KBM-7 (cell line): ENCODE measurements around the gene CRX.
"Not testable (repeated sequence)": the region's sequence is repeated elsewhere in the genome, so short reads cannot be mapped to it uniquely, and the experiment has no call there.

ENCODE experiments used
- DNase-seq: peaks from one replicate; pipeline ENCODE4 v3.0.0-alpha.2; 2015
- in situ Hi-C: fragments of 300-500 bp; cut with MboI; formaldehyde crosslinking; loops from 2 replicates; pipeline ENCODE4 v1.14.3; 2020; ENCODE audit warnings: low sequenced_read_pairs, low pct_unique_long_range_greater_than_20kb, mixed read lengths

The CRX gene

GRCh38 chr19:47853003-47853402 lies 31.3 kb downstream of the CRX start:
- no peak for DNase-seq
- in situ Hi-C loops, result no loop called here

- in situ Hi-C loops, result no loop called here
Observed at GRCh38 chr19:47854459-47854858, 32.7 kb downstream of the CRX start.

GRCh38 chr19:47858231-47858630 lies 36.5 kb downstream of the CRX start:
- in situ Hi-C loops, DNase-seq: not testable (repeated sequence)

More at GRCh38 chr19:47854459-47854858, 32.7 kb downstream of the CRX start:
- no peak for DNase-seq

- DNase-seq, in situ Hi-C loops: not testable (repeated sequence)
Observed at GRCh38 chr19:47858646-47859285, 37.0 kb downstream of the CRX start, which contains the start of gene TPRX2. Gene TPRX2 (plus strand): TSS chr19:47859235. CDS start chr19:47859247, 12 bp downstream.

- in situ Hi-C loops, DNase-seq: not testable (repeated sequence)
Observed at GRCh38 chr19:47859838-47860237, 38.1 kb downstream of the CRX start.

GRCh38 chr19:47860602-47861297 lies 39.0 kb downstream of the CRX start:
- no peak for DNase-seq
- in situ Hi-C loops, result no loop called here

GRCh38 chr19:47861630-47862029 lies 39.9 kb downstream of the CRX start:
- in situ Hi-C loops, result no loop called here
- DNase-seq, result no peak

- peak; percentile 83 for DNase-seq
- in situ Hi-C loops, result no loop called here
Observed at GRCh38 chr19:47863514-47863936, 41.8 kb downstream of the CRX start.

GRCh38 chr19:47865166-47865565 lies 43.4 kb downstream of the CRX start:
- in situ Hi-C loops, result no loop called here
- no peak for DNase-seq

GRCh38 chr19:47878906-47879305 lies 57.2 kb downstream of the CRX start:
- in situ Hi-C loops, result no loop called here
- no peak for DNase-seq

- DNase-seq, in situ Hi-C loops: not testable (repeated sequence)
Observed at GRCh38 chr19:47879385-47879784, 57.6 kb downstream of the CRX start.

GRCh38 chr19:47881757-47882156 lies 60.0 kb downstream of the CRX start:
- DNase-seq, result no peak
- in situ Hi-C loops, result no loop called here

- in situ Hi-C loops, result no loop called here
- no peak for DNase-seq
Observed at GRCh38 chr19:47882890-47883289, 61.2 kb downstream of the CRX start.

GRCh38 chr19:47885067-47885463 lies 63.3 kb downstream of the CRX start:
- no peak for DNase-seq
- in situ Hi-C loops, result no loop called here

- DNase-seq, result no peak
- in situ Hi-C loops, result no loop called here
Observed at GRCh38 chr19:47886010-47886559, 64.3 kb downstream of the CRX start, which contains the start of gene SULT2A1. Gene SULT2A1 (minus strand): TSS chr19:47886315. CDS start chr19:47886257, 58 bp downstream.

GRCh38 chr19:47890865-47891621 lies 69.3 kb downstream of the CRX start:
- DNase-seq, result no peak
- in situ Hi-C loops, result no loop called here

GRCh38 chr19:47891622-47891922 lies 69.8 kb downstream of the CRX start:
- DNase-seq, result no peak
- in situ Hi-C loops, result no loop called here

- peak; percentile 11 for DNase-seq
- in situ Hi-C loops, result no loop called here
Observed at GRCh38 chr19:47891923-47892666, 70.4 kb downstream of the CRX start.
